HEK293 (cell line): ENCODE measurements around the gene GNS.

Experiments
- CTCF ChIP-seq: fragments of 450-650 bp; formaldehyde crosslinking; IDR thresholded peaks from 2 replicates; pipeline ENCODE4 v1.5.1; 2016; ENCODE audit warnings: missing biosample characterization, missing genetic modification characterization
- KLF16 ChIP-seq: fragments of 450-650 bp; formaldehyde crosslinking; IDR thresholded peaks from 2 replicates; pipeline ENCODE4 v1.5.1; 2017; ENCODE audit warnings: missing biosample characterization, missing genetic modification characterization
- OSR2 ChIP-seq: fragments of 450-650 bp; formaldehyde crosslinking; IDR thresholded peaks from 2 replicates; pipeline ENCODE4 v1.5.1; 2016; ENCODE audit warnings: missing biosample characterization, missing genetic modification characterization
- PATZ1 ChIP-seq: fragments of 450-650 bp; formaldehyde crosslinking; IDR thresholded peaks from 2 replicates; pipeline ENCODE4 v1.5.1; 2016; ENCODE audit warnings: missing biosample characterization, missing genetic modification characterization
- SCRT2 ChIP-seq: fragments of 450-650 bp; formaldehyde crosslinking; IDR thresholded peaks from 2 replicates; pipeline ENCODE4 v1.5.1; 2016; ENCODE audit warnings: missing biosample characterization, missing genetic modification characterization
- SETDB1 ChIP-seq: IDR thresholded peaks from one replicate; pipeline ENCODE4 v1.6.1; 2017; ENCODE audit warnings: mild to moderate bottlenecking, low read length, moderate library complexity, mixed read lengths; ENCODE audit not compliant: insufficient read length
- YY2 ChIP-seq: fragments of 450-650 bp; formaldehyde crosslinking; IDR thresholded peaks from 2 replicates; pipeline ENCODE4 v1.5.1; 2016; ENCODE audit warnings: missing biosample characterization, missing genetic modification characterization
- ZBTB11 ChIP-seq: fragments of 450-650 bp; formaldehyde crosslinking; conservative IDR thresholded peaks from 2 replicates; pipeline ENCODE4 v1.5.1; 2016; ENCODE audit warnings: low read depth, missing biosample characterization, missing genetic modification characterization
- ZBTB17 ChIP-seq: fragments of 450-650 bp; formaldehyde crosslinking; IDR thresholded peaks from 2 replicates; pipeline ENCODE4 v1.5.1; 2016; ENCODE audit warnings: missing biosample characterization, missing genetic modification characterization
- ZBTB49 ChIP-seq: fragments of 450-650 bp; formaldehyde crosslinking; IDR thresholded peaks from 2 replicates; pipeline ENCODE4 v1.5.1; 2016; ENCODE audit warnings: missing biosample characterization, missing genetic modification characterization, low read depth
- ZBTB8A ChIP-seq: fragments of 450-650 bp; formaldehyde crosslinking; IDR thresholded peaks from 2 replicates; pipeline ENCODE4 v1.5.1; 2016; ENCODE audit warnings: missing biosample characterization, missing genetic modification characterization
- ZNF10 ChIP-seq: fragments of 450-650 bp; formaldehyde crosslinking; IDR thresholded peaks from 2 replicates; pipeline ENCODE4 v1.5.1; 2017; ENCODE audit warnings: missing biosample characterization, missing genetic modification characterization
- ZNF18 ChIP-seq: fragments of 450-650 bp; formaldehyde crosslinking; IDR thresholded peaks from 2 replicates; pipeline ENCODE4 v1.5.1; 2016; ENCODE audit warnings: missing biosample characterization, missing genetic modification characterization
- ZNF23 ChIP-seq: fragments of 450-650 bp; formaldehyde crosslinking; IDR thresholded peaks from 2 replicates; pipeline ENCODE4 v1.5.1; 2016; ENCODE audit warnings: missing biosample characterization, missing genetic modification characterization, borderline replicate concordance
- ZNF24 ChIP-seq: fragments of 450-650 bp; formaldehyde crosslinking; IDR thresholded peaks from 2 replicates; pipeline ENCODE4 v1.5.1; 2016; ENCODE audit warnings: missing biosample characterization, missing genetic modification characterization
- ZNF248 ChIP-seq: fragments of 450-650 bp; formaldehyde crosslinking; IDR thresholded peaks from 2 replicates; pipeline ENCODE4 v1.5.1; 2017; ENCODE audit warnings: missing biosample characterization, missing genetic modification characterization
- ZNF266 ChIP-seq: fragments of 450-650 bp; formaldehyde crosslinking; IDR thresholded peaks from 2 replicates; pipeline ENCODE4 v1.5.1; 2016; ENCODE audit warnings: missing biosample characterization, missing genetic modification characterization, low read depth
- ZNF416 ChIP-seq: fragments of 450-650 bp; formaldehyde crosslinking; IDR thresholded peaks from 2 replicates; pipeline ENCODE4 v1.5.1; 2016; ENCODE audit warnings: missing biosample characterization, missing genetic modification characterization
- ZNF426 ChIP-seq: fragments of 450-650 bp; formaldehyde crosslinking; IDR thresholded peaks from 2 replicates; pipeline ENCODE4 v1.5.1; 2017; ENCODE audit warnings: missing biosample characterization, missing genetic modification characterization, mild to moderate bottlenecking, inconsistent platforms, moderate library complexity
- ZNF433 ChIP-seq: fragments of 450-650 bp; formaldehyde crosslinking; IDR thresholded peaks from 2 replicates; pipeline ENCODE4 v1.5.1; 2016; ENCODE audit warnings: missing biosample characterization, missing genetic modification characterization, low read depth
- ZNF514 ChIP-seq: fragments of 450-650 bp; formaldehyde crosslinking; IDR thresholded peaks from 2 replicates; pipeline ENCODE4 v1.5.1; 2016; ENCODE audit warnings: missing biosample characterization, missing genetic modification characterization
- ZNF544 ChIP-seq: fragments of 450-650 bp; formaldehyde crosslinking; IDR thresholded peaks from 2 replicates; pipeline ENCODE4 v1.5.0; 2017; ENCODE audit warnings: missing biosample characterization, missing genetic modification characterization
- ZNF596 ChIP-seq: fragments of 450-650 bp; IDR thresholded peaks from 2 replicates; pipeline ENCODE4 v1.5.0; 2018; ENCODE audit warnings: missing biosample characterization, mild to moderate bottlenecking, missing genetic modification characterization, moderate library complexity
- ZNF670 ChIP-seq: fragments of 450-650 bp; formaldehyde crosslinking; IDR thresholded peaks from 2 replicates; pipeline ENCODE4 v1.5.1; 2016; ENCODE audit warnings: missing biosample characterization, missing genetic modification characterization, low read depth
- ZNF677 ChIP-seq: fragments of 450-650 bp; IDR thresholded peaks from 2 replicates; pipeline ENCODE4 v1.5.0; 2018; ENCODE audit warnings: missing biosample characterization, mild to moderate bottlenecking, missing genetic modification characterization, moderate library complexity
- ZNF707 ChIP-seq: fragments of 450-650 bp; formaldehyde crosslinking; IDR thresholded peaks from 2 replicates; pipeline ENCODE4 v1.5.1; 2016; ENCODE audit warnings: missing biosample characterization, missing genetic modification characterization
- ZSCAN4 ChIP-seq: fragments of 450-650 bp; formaldehyde crosslinking; IDR thresholded peaks from 2 replicates; pipeline ENCODE4 v1.5.1; 2017; ENCODE audit warnings: missing biosample characterization, missing genetic modification characterization

The GNS gene

GRCh38 chr12:64781280-64782190, 22.3 kb upstream of the GNS start (continued):
- TF ChIP-seq ZBTB11 (tag by site-specific recombination): no peak
- no peak for TF ChIP-seq YY2 (tag by site-specific recombination)
- TF ChIP-seq ZNF266 (tag by site-specific recombination): no peak
- peak; percentile 19; the same call in 1 of the 2 replicates for TF ChIP-seq ZBTB8A (tag by site-specific recombination)
- no peak for TF ChIP-seq ZNF596 (tag by site-specific recombination)
- TF ChIP-seq ZNF18: peak; percentile 98
- no peak for TF ChIP-seq OSR2 (tag by site-specific recombination)
- TF ChIP-seq ZNF24 (tag by site-specific recombination): 0 out of 2 replicates have a peak, but pooled peaks have one; percentile 14
- no peak for TF ChIP-seq ZSCAN4 (tag by site-specific recombination)
- TF ChIP-seq ZNF707 (tag by site-specific recombination): no peak
- TF ChIP-seq ZNF670 (tag by site-specific recombination): no peak
- TF ChIP-seq ZNF23 (tag by site-specific recombination): no peak
- TF ChIP-seq ZNF433 (tag by site-specific recombination): no peak
- TF ChIP-seq ZNF10 (tag by site-specific recombination): 0 out of 2 replicates have a peak, but pooled peaks have one; percentile 10
- no peak for TF ChIP-seq ZNF426
- no peak for TF ChIP-seq KLF16 (tag by site-specific recombination)
- TF ChIP-seq ZBTB17 (tag by site-specific recombination): peak; percentile 58
- no peak for TF ChIP-seq ZNF514 (tag by site-specific recombination)
- TF ChIP-seq PATZ1: peak; percentile 41; the same call in 1 of the 2 replicates
- no peak for TF ChIP-seq SETDB1
- no peak for TF ChIP-seq ZNF416 (tag by site-specific recombination)
- TF ChIP-seq ZBTB49: no peak
- no peak for TF ChIP-seq SCRT2 (tag by site-specific recombination)
- TF ChIP-seq ZNF248: no peak
- no peak for TF ChIP-seq CTCF (tag by site-specific recombination)
- TF ChIP-seq ZNF677 (tag by site-specific recombination): no peak
- no peak for TF ChIP-seq ZNF544 (tag by site-specific recombination)
